Gastroesophageal sphincter (tissue), 3 donors: ENCODE results near the gene CAMK1D.

ENCODE experiments used
- EP300 ChIP-seq: sonication (generic); formaldehyde crosslinking; IDR thresholded peaks from one replicate; pipeline ENCODE4 v1.6.1; 2017; ENCODE audit warnings: antibody characterized with exemption, mild to moderate bottlenecking
- POLR2AphosphoS5 ChIP-seq: sonication (generic); formaldehyde crosslinking; IDR thresholded peaks from one replicate; pipeline ENCODE4 v1.6.1; 2017; ENCODE audit warnings: antibody characterized with exemption
- TF ChIP-seq, protein P1 (sequence below), 4 experiments: fragments of 200-600 bp in 2 of 4; fragments of 450-650 bp in 2 of 4; sonication (generic) in 1 of 4; IDR thresholded peaks; one replicate each; pipeline ENCODE4 v1.5.1; 2017 to 2019; ENCODE audit warnings: antibody characterized with exemption in 4 of 4, mild to moderate bottlenecking in 2 of 4, moderate library complexity in 2 of 4

DNA sequence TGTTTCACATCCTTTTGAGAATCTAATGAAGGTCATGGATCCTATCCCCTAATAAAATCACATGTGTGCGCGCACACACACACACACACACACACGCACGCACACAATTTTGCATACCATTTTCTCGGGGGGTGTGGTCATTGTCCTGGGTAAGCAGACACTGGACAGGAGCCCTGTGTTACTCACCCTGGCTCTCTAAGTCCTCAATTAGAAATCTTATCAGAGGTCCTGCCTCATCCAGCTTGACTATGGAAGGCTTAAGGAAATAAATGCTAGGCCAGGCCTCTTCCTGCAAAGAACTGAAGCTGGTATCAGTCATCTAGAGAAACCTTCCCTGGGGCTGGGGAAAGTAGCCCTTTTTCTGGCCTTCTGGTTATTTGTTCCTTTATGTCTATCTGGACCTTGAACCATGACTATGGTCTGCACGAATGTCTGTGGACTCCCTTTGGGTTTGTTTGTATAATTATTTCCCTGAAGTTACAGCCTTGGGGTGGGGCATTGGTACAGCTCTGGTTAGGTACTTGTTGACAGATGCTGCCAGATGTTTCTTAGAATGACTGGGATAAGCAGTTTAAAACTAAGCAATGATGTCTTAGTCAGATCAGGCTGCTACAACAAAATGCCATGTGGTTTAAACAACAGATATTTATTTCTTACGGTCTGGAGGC is 443.7 kb downstream of the CAMK1D start:
- TF ChIP-seq POLR2AphosphoS5 (no peak), EP300 (no peak)
- TF ChIP-seq, protein P1, sequence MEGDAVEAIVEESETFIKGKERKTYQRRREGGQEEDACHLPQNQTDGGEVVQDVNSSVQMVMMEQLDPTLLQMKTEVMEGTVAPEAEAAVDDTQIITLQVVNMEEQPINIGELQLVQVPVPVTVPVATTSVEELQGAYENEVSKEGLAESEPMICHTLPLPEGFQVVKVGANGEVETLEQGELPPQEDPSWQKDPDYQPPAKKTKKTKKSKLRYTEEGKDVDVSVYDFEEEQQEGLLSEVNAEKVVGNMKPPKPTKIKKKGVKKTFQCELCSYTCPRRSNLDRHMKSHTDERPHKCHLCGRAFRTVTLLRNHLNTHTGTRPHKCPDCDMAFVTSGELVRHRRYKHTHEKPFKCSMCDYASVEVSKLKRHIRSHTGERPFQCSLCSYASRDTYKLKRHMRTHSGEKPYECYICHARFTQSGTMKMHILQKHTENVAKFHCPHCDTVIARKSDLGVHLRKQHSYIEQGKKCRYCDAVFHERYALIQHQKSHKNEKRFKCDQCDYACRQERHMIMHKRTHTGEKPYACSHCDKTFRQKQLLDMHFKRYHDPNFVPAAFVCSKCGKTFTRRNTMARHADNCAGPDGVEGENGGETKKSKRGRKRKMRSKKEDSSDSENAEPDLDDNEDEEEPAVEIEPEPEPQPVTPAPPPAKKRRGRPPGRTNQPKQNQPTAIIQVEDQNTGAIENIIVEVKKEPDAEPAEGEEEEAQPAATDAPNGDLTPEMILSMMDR (IDR thresholded peaks at IDR 0.05) = no peak
